Naive thymus-derived CD8-positive, alpha-beta T cell (primary cell): ENCODE data around the gene CORO6. TPM values are rescaled to one million over a fixed set of nuclear protein-coding genes. Genes with fewer than 3 reads are reported as not detected.

Experiments used
- ATAC-seq, 2 donors: fragments of 150-1000 bp; cut with Tn5 transposase in 1 of 2; sonication (Bioruptor Pico), chemical (Tn5 transposase) in 1 of 2; 1 replicate in 1 of 2; 2 replicates in 1 of 2; pipeline ENCODE4 v1.10.0; 2021; ENCODE audit warnings: mild to moderate bottlenecking in 2 of 2, moderate library complexity in 2 of 2
- POLR2A ChIA-PET: fragments of 350-600 bp; sonication (Branson Sonifier 250); formaldehyde crosslinking; loops from one replicate; lab custom pipeline; 2021; ENCODE audit warnings: antibody characterized with exemption; lab: Charles Lee
- DNase-seq, 10 donors: peaks; one replicate each; pipeline versions ENCODE4 v3.0.0 to v3.0.0-alpha.2; 2020 to 2022
- H3K27ac Mint-ChIP-seq, 10 donors: one replicate each; pipeline ENCODE4 v1.8.0; 2020 to 2022; ENCODE audit warnings: mild to moderate bottlenecking in 10 of 10, mixed read lengths in 10 of 10, moderate library complexity in 4 of 10, inconsistent platforms in 1 of 10
- H3K27me3 Mint-ChIP-seq, 5 donors: one replicate each; pipeline ENCODE4 v1.8.0; 2021 to 2022; ENCODE audit warnings: mixed read lengths in 5 of 5
- H3K36me3 Mint-ChIP-seq, 3 donors: one replicate each; pipeline ENCODE4 v1.8.0; 2020 to 2022; ENCODE audit warnings: mixed read lengths in 3 of 3, mild to moderate bottlenecking in 2 of 3, inconsistent platforms in 1 of 3
- H3K4me1 Mint-ChIP-seq, 4 donors: one replicate each; pipeline ENCODE4 v1.8.0; 2021 to 2022; ENCODE audit warnings: mixed read lengths in 4 of 4
- H3K4me3 Mint-ChIP-seq, 10 donors: one replicate each; pipeline ENCODE4 v1.8.0; 2020 to 2022; ENCODE audit warnings: mild to moderate bottlenecking in 10 of 10, mixed read lengths in 10 of 10, moderate library complexity in 6 of 10, inconsistent platforms in 1 of 10
- H3K9me3 Mint-ChIP-seq, 9 donors: one replicate each; pipeline ENCODE4 v1.8.0; 2020 to 2022; ENCODE audit warnings: mixed read lengths in 9 of 9, mild to moderate bottlenecking in 3 of 9, inconsistent platforms in 1 of 9, moderate library complexity in 1 of 9
- polyA plus RNA-seq, 3 donors: library from polyadenylated mRNA; unstranded; fragments of 300-500 nt; fragmentation: Illumina TruSeq; gene quantifications; one replicate each; pipeline ENCODE4 v1.2.3, GENCODE V29; 2021
- total RNA-seq, 8 experiments: library from RNA in 2 of 8; stranded (reverse) in 2 of 8; gene quantifications; one replicate each; pipeline ENCODE4 v1.2.3 and lab custom pipeline; 2021 to 2026

The CORO6 gene
- total and polyA plus RNA-seq, 5 experiments from 2014 or later, result 0.22 to 2.2 (median 1.0) TPM; not detected in 1

DNA sequence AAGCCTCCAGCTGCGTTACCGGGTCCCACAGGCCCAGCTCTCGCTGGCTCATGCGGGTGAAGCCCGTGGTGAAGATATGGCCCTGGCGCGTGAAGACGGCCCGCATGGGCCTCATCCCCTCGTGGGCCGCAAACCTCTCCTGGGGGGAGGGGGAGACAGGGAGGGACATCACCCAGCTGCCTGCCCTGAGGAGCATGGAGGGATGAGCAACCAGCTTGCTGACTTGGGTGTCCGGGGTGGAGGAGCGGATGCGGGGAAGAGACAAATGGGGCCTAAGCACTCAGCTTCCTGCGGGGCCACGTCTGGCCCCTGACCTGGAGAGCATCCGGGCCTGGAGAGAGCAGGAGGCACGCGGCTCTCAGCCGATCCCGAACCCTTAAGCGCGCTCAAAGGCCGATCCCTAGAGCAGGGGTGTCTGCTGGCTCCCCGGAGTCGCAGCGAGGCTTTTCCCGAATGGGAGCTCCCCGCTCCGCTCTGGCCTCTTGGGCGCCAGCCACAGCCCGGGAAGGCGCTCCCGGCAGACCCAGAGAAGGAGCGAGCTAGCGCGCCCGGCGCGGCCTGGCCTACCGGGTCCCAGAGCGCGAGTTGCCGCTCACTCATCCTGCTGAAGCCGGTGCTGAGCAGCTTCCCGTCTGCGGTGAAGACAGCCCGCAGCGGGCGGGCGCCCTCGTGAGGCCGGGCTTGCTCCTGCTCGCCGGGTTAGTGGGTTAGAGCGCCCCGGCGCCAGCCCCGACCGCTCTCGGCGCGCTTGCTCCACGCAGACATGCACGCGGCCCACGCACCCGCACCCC lies 5.0 kb downstream of the CORO6 start:
- H3K4me1 Mint-ChIP-seq, result peaks cover 18 to 52% (median 47%) of the 10 kb centered on the region in 4 donors
- no peaks in the 10 kb centered on the region for H3K27me3 Mint-ChIP-seq
- H3K9me3 Mint-ChIP-seq, result no peaks in the 10 kb centered on the region
- POLR2A ChIA-PET, result interaction anchor here (0.5 to 5.9 kb wide), 20 partner anchors 7 to 1696 kb away, joined by 3 to 79 read pairs (median 6); partner anchors contain the start of genes ABHD15, ANKRD13B, EVI2B and GIT1
- DNase-seq (peak; percentile 78 to 90 (median 84)), ATAC-seq (peak; percentile 41 to 55)
- peak overlapping the region in 9 of 10 donors; percentile 35 to 86 (median 57) for H3K27ac Mint-ChIP-seq
- H3K36me3 Mint-ChIP-seq, result no peaks in the 10 kb centered on the region
- peak overlapping the region; percentile 81 to 95 (median 90) for H3K4me3 Mint-ChIP-seq

DNA sequence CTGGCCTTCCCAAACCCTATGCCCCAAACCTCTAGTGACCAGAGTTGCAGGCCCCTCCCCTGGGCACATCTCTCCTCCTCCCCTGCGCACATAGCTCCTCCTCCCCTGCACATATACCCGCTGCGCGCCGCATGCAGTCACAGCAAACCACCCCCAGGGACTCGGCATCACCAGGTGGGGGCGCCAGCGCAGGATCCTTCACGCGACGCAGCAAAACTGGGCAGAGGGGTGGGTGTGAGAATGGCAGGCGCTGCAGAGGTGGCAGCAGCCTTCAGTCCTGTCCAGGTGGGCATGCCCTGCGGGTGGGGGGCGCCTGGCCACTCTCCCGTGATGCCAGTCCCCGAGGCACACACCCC lies 5.6 kb downstream of the CORO6 start:
- ATAC-seq (peak; percentile 59 to 71), DNase-seq (peak; percentile 77 to 92 (median 84))
- POLR2A ChIA-PET, result interaction anchor here (0.7 to 5.9 kb wide), 19 partner anchors 8 to 889 kb away, joined by 3 to 79 read pairs (median 6); partner anchors contain the start of genes ABHD15, ANKRD13B, GIT1 and NEK8
- Mint-ChIP-seq H3K27me3 (no peaks in the 10 kb centered on the region), H3K27ac (peak overlapping the region in 9 of 10 donors; percentile 8 to 86 (median 73)), H3K36me3 (no peaks in the 10 kb centered on the region), H3K4me1 (peaks cover 17 to 50% (median 43%) of the 10 kb centered on the region in 4 donors), H3K9me3 (no peaks in the 10 kb centered on the region), H3K4me3 (peak overlapping the region; percentile 81 to 95 (median 90))

DNA sequence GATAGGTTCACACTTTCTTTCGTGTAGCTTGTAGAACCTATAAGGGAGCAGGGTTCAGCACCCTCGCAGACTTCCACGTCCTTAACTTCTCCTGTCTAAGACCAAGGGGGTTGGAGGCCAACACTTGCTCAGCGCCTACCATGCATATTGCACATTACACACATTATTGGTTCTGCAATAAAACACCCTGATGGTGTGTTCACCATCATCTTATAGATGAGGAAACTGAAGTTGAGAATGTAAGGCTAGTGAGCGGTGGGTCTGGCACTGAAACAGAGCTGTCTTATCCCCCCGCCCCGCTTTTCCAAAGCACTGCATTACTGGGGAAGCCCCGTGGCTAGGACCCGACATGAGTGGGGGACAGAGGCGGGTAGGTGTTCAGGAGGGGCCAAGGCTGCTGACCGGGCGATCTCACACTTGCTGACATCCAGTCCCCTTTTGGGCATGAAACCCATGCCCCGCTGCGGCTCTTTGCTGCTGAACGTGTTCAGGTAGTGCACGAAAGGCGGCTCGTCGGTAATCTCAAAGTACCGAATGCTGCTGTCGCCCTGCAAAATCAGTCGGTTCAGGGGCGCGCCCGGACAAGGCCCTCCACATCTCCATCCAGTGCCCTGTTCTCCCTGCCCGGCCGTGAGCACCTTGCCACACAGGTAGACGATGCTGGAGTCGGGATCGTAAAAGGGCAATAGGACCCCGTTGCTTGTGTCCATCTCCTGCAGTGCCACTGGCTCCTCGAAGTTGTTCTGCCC lies 6.2 kb downstream of the CORO6 start:
- peak overlapping the region; percentile 81 to 95 (median 90) for H3K4me3 Mint-ChIP-seq
- POLR2A ChIA-PET, result interaction anchor here (1.1 to 5.9 kb wide), 16 partner anchors 8 to 322 kb away, joined by 3 to 79 read pairs (median 8); partner anchors contain the start of genes ABHD15, ANKRD13B, GIT1 and NUFIP2

GRCh38 chr17:29615492-29616299 lies 7.0 kb downstream of the CORO6 start:
- Mint-ChIP-seq H3K9me3 (no peaks in the 10 kb centered on the region), H3K4me3 (peak overlapping the region; percentile 81 to 95 (median 90)), H3K27me3 (no peaks in the 10 kb centered on the region), H3K27ac (peak overlapping the region; percentile 48 to 96 (median 92)), H3K4me1 (peaks cover 14 to 42% (median 37%) of the 10 kb centered on the region in 4 donors), H3K36me3 (no peaks in the 10 kb centered on the region)
- peak; percentile 54 to 58 for ATAC-seq
- POLR2A ChIA-PET, result interaction anchor here (0.6 to 5.9 kb wide), 19 partner anchors 9 to 324 kb away, joined by 3 to 79 read pairs (median 4); partner anchors contain the start of genes ABHD15, ANKRD13B, GIT1 and SSH2
- DNase-seq, result peak; percentile 70 to 89 (median 84)

More for the DNA sequence above, 6.2 kb downstream of the CORO6 start:
- H3K36me3 Mint-ChIP-seq, result no peaks in the 10 kb centered on the region
- H3K9me3 Mint-ChIP-seq, result no peaks in the 10 kb centered on the region
- no peaks in the 10 kb centered on the region for H3K27me3 Mint-ChIP-seq
- ATAC-seq (no peak), DNase-seq (peak in 1 of 10 donors; percentile 30)
- peak overlapping the region in 6 of 10 donors; percentile 8 to 86 (median 52) for H3K27ac Mint-ChIP-seq
- H3K4me1 Mint-ChIP-seq, result peaks cover 14 to 46% (median 39%) of the 10 kb centered on the region in 4 donors

GRCh38 chr17:29615048-29615385 lies 7.7 kb downstream of the CORO6 start:
- ATAC-seq (peak; percentile 59 to 63), DNase-seq (peak; percentile 38 to 88 (median 76))
- no peaks in the 10 kb centered on the region for H3K9me3 Mint-ChIP-seq
- POLR2A ChIA-PET, result interaction anchor here (0.6 to 5.9 kb wide), 16 partner anchors 10 to 323 kb away, joined by 3 to 79 read pairs (median 4); partner anchors contain the start of genes ABHD15, ANKRD13B, GIT1 and TP53I13
- H3K27me3 Mint-ChIP-seq, result no peaks in the 10 kb centered on the region
- H3K27ac Mint-ChIP-seq, result peak overlapping the region; percentile 51 to 96 (median 92)
- peaks cover 14 to 42% (median 37%) of the 10 kb centered on the region in 4 donors for H3K4me1 Mint-ChIP-seq
- peak overlapping the region; percentile 81 to 95 (median 90) for H3K4me3 Mint-ChIP-seq
- no peaks in the 10 kb centered on the region for H3K36me3 Mint-ChIP-seq

DNA sequence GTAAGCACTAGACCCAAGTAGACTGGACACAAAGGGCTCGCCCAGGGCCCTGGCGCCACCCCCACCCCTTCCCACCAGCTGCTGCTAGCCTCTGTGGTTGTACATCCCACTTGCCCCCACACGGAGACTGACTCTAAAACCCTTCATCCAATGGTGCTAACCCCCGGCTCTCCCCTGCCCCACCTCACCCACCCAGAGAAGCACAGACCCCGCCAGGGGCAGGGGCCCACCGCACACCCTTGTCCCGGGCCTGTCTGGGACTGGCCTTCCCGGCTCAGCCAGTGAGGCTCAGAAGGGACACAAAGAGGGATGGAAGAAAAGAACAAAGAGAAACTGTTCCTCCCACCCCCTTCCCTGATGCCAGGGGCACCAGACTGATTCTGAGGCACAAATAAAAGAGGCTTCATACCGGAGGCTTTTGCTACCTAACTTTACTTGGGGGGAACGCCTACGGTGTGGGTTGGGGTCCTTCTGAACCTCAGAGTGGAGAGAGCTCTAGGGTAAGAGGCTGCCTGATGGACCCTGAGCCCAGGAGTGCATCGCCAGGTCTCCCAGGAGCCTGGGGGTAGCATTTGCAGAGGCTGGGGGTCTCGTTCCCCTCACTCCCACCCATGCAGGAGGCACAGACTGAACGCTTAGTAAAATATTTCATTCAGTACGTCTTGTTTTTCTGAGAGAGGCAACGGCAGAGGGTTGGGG lies 8.2 kb downstream of the CORO6 start:
- POLR2A ChIA-PET, result interaction anchor here (1.3 to 5.9 kb wide), 11 partner anchors 10 to 163 kb away, joined by 3 to 79 read pairs (median 20); partner anchors contain the start of genes ABHD15, ANKRD13B, GIT1 and TP53I13
- Mint-ChIP-seq H3K4me1 (peaks cover 14 to 42% (median 37%) of the 10 kb centered on the region in 4 donors), H3K36me3 (no peaks in the 10 kb centered on the region), H3K27ac (peak overlapping the region; percentile 51 to 96 (median 92)), H3K9me3 (no peaks in the 10 kb centered on the region), H3K4me3 (peak overlapping the region; percentile 81 to 95 (median 90)), H3K27me3 (no peaks in the 10 kb centered on the region)
- DNase-seq (no peak), ATAC-seq (no peak)

- H3K27ac Mint-ChIP-seq, result peak overlapping the region in 3 of 10 donors; percentile 41 to 62 (median 60)
- no peaks in the 10 kb centered on the region for H3K36me3 Mint-ChIP-seq
- H3K4me3 Mint-ChIP-seq, result peak overlapping the region; percentile 32 to 92 (median 71)
- no peaks in the 10 kb centered on the region for H3K9me3 Mint-ChIP-seq
- ATAC-seq (no peak), DNase-seq (no peak)
- peaks cover 14 to 42% (median 37%) of the 10 kb centered on the region in 4 donors for H3K4me1 Mint-ChIP-seq
- POLR2A ChIA-PET, result interaction anchor here (0.5 to 5.9 kb wide), 10 partner anchors 11 to 217 kb away, joined by 3 to 79 read pairs (median 4); partner anchors contain the start of genes ABHD15, ANKRD13B, GIT1 and TP53I13
- H3K27me3 Mint-ChIP-seq, result no peaks in the 10 kb centered on the region
These were observed 8.9 kb downstream of the CORO6 start for GRCh38 chr17:29613856-29614255.

GRCh38 chr17:29613352-29613837 lies 9.3 kb downstream of the CORO6 start:
- POLR2A ChIA-PET, result interaction anchor here (0.5 to 5.9 kb wide), 12 partner anchors 12 to 1628 kb away, joined by 3 to 79 read pairs (median 4); partner anchors contain the start of genes ABHD15, ANKRD13B, GIT1 and TP53I13
- Mint-ChIP-seq H3K4me1 (peaks cover 14 to 41% (median 37%) of the 10 kb centered on the region in 4 donors), H3K36me3 (no peaks in the 10 kb centered on the region), H3K4me3 (peak overlapping the region; percentile 32 to 92 (median 70)), H3K27ac (peak overlapping the region in 1 of 10 donors; percentile 60), H3K27me3 (no peaks in the 10 kb centered on the region), H3K9me3 (no peaks in the 10 kb centered on the region)
- peak; percentile 82 to 97 (median 89) for DNase-seq
- ATAC-seq, result peak; percentile 26 to 43

GRCh38 chr17:29612404-29613280 lies 10.1 kb downstream of the CORO6 start:
- ATAC-seq, result no peak
- Mint-ChIP-seq H3K9me3 (no peaks in the 10 kb centered on the region), H3K27ac (no peak overlapping the region), H3K4me3 (peak overlapping the region in 8 of 10 donors; percentile 39 to 81 (median 60)), H3K4me1 (peaks cover 14 to 37% (median 35%) of the 10 kb centered on the region in 4 donors), H3K27me3 (no peaks in the 10 kb centered on the region), H3K36me3 (no peaks in the 10 kb centered on the region)
- no peak for DNase-seq
- POLR2A ChIA-PET, result interaction anchor here (0.5 to 5.9 kb wide), 8 partner anchors 15 to 1629 kb away, joined by 4 to 79 read pairs (median 4); partner anchors contain the start of genes ABHD15, ANKRD13B and TP53I13

DNA sequence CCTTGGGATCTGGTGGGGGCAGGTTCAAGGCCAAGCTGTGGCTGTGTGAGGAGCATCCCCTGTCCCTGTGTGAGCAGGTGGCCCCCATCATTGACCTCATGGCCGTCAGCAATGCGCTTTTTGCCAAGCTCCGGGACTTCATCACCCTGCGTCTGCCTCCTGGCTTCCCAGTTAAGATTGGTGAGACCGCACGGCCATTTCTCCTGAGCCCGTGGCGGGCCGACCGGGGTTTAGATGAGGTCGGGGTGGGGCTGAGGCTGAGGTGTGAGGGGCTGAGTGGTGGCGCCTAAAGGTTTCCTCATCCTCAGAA lies 10.7 kb downstream of the CORO6 start:
- Mint-ChIP-seq H3K27ac (peak overlapping the region in 1 of 10 donors; percentile 62), H3K36me3 (no peaks in the 10 kb centered on the region), H3K4me1 (peaks cover 13 to 32% (median 30%) of the 10 kb centered on the region in 4 donors), H3K9me3 (no peaks in the 10 kb centered on the region), H3K4me3 (peak overlapping the region in 3 of 10 donors; percentile 2 to 22 (median 10)), H3K27me3 (no peaks in the 10 kb centered on the region)
- DNase-seq (no peak), ATAC-seq (no peak)
- POLR2A ChIA-PET, result no interaction called here
